ENCODE data around the gene REXO5. TPM values are rescaled to one million over a fixed set of nuclear protein-coding genes. Genes with fewer than 3 reads are reported as not detected.
A peak's percentile ranks its signal among the peaks of the same experiment; 100 is the strongest.
"Not testable (repeated sequence)": the region's sequence is repeated elsewhere in the genome, so short reads cannot be mapped to it uniquely, and the experiment has no call there.

The REXO5 gene
- polyA plus RNA-seq, 1 experiment, result 2.6 TPM

GRCh38 chr16:20763461-20764232 is 42.7 kb upstream of the REXO5 start, which contains the start of gene ACSM3:
Gene ACSM3 (plus strand): TSS chr16:20764014. CDS start chr16:20770035, 6,021 bp downstream.
- POLR2A ChIA-PET, result no interaction called here
- H3K9me3 ChIP-seq (ENCODE audit: control insufficient read depth, insufficient read depth, low read length), result no peaks in the 10 kb centered on the region
- H3K4me3 ChIP-seq (ENCODE audit: low read depth, low read length), result peak within 1 kb of the TSS; percentile 63
- no peak for TF ChIP-seq CTCF (IDR thresholded peaks at IDR 0.05; ENCODE audit: low read depth, low read length)
- CTCF ChIA-PET, result interaction anchor here (1.0 to 3.9 kb wide), 2 partner anchors 10 to 25 kb away, joined by 3 to 19 read pairs; no protein-coding TSS in a partner anchor
- H3K27me3 ChIP-seq (ENCODE audit: control insufficient read depth, insufficient read depth, low read length), result no peaks in the 10 kb centered on the region
- peak; percentile 59 for DNase-seq (ENCODE audit: low read depth, low spot score)
- H3K27ac ChIP-seq (ENCODE audit: low read depth, low read length), result no peak within 1 kb of the TSS

GRCh38 chr16:20764448-20764847 is 41.9 kb upstream of the REXO5 start:
- CTCF ChIA-PET, result interaction anchor here (3.9 kb wide), 1 partner anchor 10 kb away, joined by 19 read pairs; no protein-coding TSS in a partner anchor
- H3K9me3 ChIP-seq (ENCODE audit: control insufficient read depth, insufficient read depth, low read length); H3K4me3 ChIP-seq (ENCODE audit: low read depth, low read length); POLR2A ChIA-PET; H3K27ac ChIP-seq (ENCODE audit: low read depth, low read length); H3K27me3 ChIP-seq (ENCODE audit: control insufficient read depth, insufficient read depth, low read length); DNase-seq (ENCODE audit: low read depth, low spot score): not testable (repeated sequence)

GRCh38 chr16:20765732-20766131 is 40.6 kb upstream of the REXO5 start:
- POLR2A ChIA-PET, result no interaction called here
- no peak for DNase-seq (ENCODE audit: low read depth, low spot score)
- CTCF ChIA-PET, result interaction anchor here (3.9 kb wide), 1 partner anchor 8 kb away, joined by 19 read pairs; no protein-coding TSS in a partner anchor
- TF ChIP-seq CTCF (IDR thresholded peaks at IDR 0.05; ENCODE audit: low read depth, low read length), result no peak
- Histone ChIP-seq H3K27me3 (ENCODE audit: control insufficient read depth, insufficient read depth, low read length) (peaks cover 3% of the 10 kb centered on the region), H3K27ac (ENCODE audit: low read depth, low read length) (no peak overlapping the region), H3K4me3 (ENCODE audit: low read depth, low read length) (no peak overlapping the region), H3K9me3 (ENCODE audit: control insufficient read depth, insufficient read depth, low read length) (no peaks in the 10 kb centered on the region)

GRCh38 chr16:20766294-20766693 is 40.0 kb upstream of the REXO5 start:
- no peak overlapping the region for H3K27ac ChIP-seq (ENCODE audit: low read depth, low read length)
- no peak for TF ChIP-seq CTCF (IDR thresholded peaks at IDR 0.05; ENCODE audit: low read depth, low read length)
- CTCF ChIA-PET, result interaction anchor here (3.9 kb wide), 1 partner anchor 8 kb away, joined by 19 read pairs; no protein-coding TSS in a partner anchor

GRCh38 chr16:20767577-20767976 is 38.8 kb upstream of the REXO5 start:
- Histone ChIP-seq H3K27ac (ENCODE audit: low read depth, low read length) (no peak overlapping the region), H3K27me3 (ENCODE audit: control insufficient read depth, insufficient read depth, low read length) (peaks cover 3% of the 10 kb centered on the region), H3K4me3 (ENCODE audit: low read depth, low read length) (no peak overlapping the region), H3K9me3 (ENCODE audit: control insufficient read depth, insufficient read depth, low read length) (no peaks in the 10 kb centered on the region)
- ChIA-PET CTCF (no interaction called here), POLR2A (no interaction called here)
- no peak for DNase-seq (ENCODE audit: low read depth, low spot score)
- TF ChIP-seq CTCF (IDR thresholded peaks at IDR 0.05; ENCODE audit: low read depth, low read length), result no peak

More at GRCh38 chr16:20766294-20766693, 40.0 kb upstream of the REXO5 start:
- POLR2A ChIA-PET, result no interaction called here
- peaks cover 3% of the 10 kb centered on the region for H3K27me3 ChIP-seq (ENCODE audit: control insufficient read depth, insufficient read depth, low read length)
- no peaks in the 10 kb centered on the region for H3K9me3 ChIP-seq (ENCODE audit: control insufficient read depth, insufficient read depth, low read length)
- DNase-seq (ENCODE audit: low read depth, low spot score), result no peak
- no peak overlapping the region for H3K4me3 ChIP-seq (ENCODE audit: low read depth, low read length)

Data from AG04450 (cell line).